HUES6 (cell line): ENCODE measurements around the gene CD14.
"Not testable (repeated sequence)": the region's sequence is repeated elsewhere in the genome, so short reads cannot be mapped to it uniquely, and the experiment has no call there.

Source experiments
- H3K27ac ChIP-seq: 2 replicates; pipeline ENCODE4 v1.7.0; 2013; ENCODE audit warnings: low read depth, mild to moderate bottlenecking, low read length, inconsistent platforms
- H3K27me3 ChIP-seq: 2 replicates; pipeline ENCODE4 v1.6.1; 2013; ENCODE audit warnings: low read length; ENCODE audit not compliant: control insufficient read depth, insufficient read depth
- H3K36me3 ChIP-seq: 2 replicates; pipeline ENCODE4 v1.6.1; 2013; ENCODE audit warnings: low read length; ENCODE audit not compliant: control insufficient read depth, insufficient read depth
- H3K4me1 ChIP-seq: 2 replicates; pipeline ENCODE4 v1.6.1; 2013; ENCODE audit warnings: low read length; ENCODE audit not compliant: control insufficient read depth, insufficient read depth
- H3K4me3 ChIP-seq: 2 replicates; pipeline ENCODE4 v1.5.1; 2013; ENCODE audit warnings: low read depth, low read length
- H3K9ac ChIP-seq: one replicate; pipeline ENCODE4 v1.6.1; 2013; ENCODE audit warnings: mild to moderate bottlenecking, low read length
- H3K9me3 ChIP-seq: 2 replicates; pipeline ENCODE4 v1.6.1; 2013; ENCODE audit warnings: low read depth, low read length; ENCODE audit not compliant: control insufficient read depth, insufficient read depth

Gene CD14

GRCh38 chr5:140595538-140596300 is 37.3 kb downstream of the CD14 start:
- Histone ChIP-seq H3K36me3 (no peaks in the 10 kb centered on the region), H3K27ac (no peak overlapping the region), H3K9me3 (no peaks in the 10 kb centered on the region), H3K9ac (no peak overlapping the region), H3K27me3 (no peaks in the 10 kb centered on the region), H3K4me1 (no peaks in the 10 kb centered on the region), H3K4me3 (no peak overlapping the region)

DNA sequence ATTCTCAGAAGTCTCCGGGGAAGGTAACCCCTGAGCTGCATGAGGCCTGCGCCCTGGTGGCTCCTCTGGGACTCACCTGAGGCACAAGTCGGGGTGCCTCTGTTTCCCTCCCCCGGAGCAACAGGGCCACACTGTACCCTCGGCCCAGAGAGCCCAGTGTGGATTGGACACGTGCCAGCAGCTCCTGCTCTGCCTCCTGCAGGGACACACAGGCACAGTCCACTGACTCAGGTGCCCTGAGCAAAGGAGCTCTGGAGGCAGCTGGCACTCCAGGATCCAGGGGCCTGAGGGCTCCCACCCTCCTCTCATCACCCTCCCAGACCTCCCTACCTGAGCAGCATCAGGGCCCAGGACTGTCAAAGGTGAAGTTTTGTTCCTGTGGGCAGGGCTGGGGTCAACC is 38.8 kb downstream of the CD14 start:
- H3K4me3 ChIP-seq: no peak overlapping the region
- H3K4me1 ChIP-seq: no peaks in the 10 kb centered on the region
- H3K27ac ChIP-seq: no peak overlapping the region
- H3K36me3 ChIP-seq: no peaks in the 10 kb centered on the region
- H3K27me3 ChIP-seq: no peaks in the 10 kb centered on the region
- H3K9me3 ChIP-seq: no peaks in the 10 kb centered on the region
- H3K9ac ChIP-seq: no peak overlapping the region

GRCh38 chr5:140593070-140593469 is 39.9 kb downstream of the CD14 start:
- not testable (repeated sequence) for H3K9me3 ChIP-seq, H3K4me1 ChIP-seq, H3K27ac ChIP-seq, H3K36me3 ChIP-seq, H3K27me3 ChIP-seq
- H3K9ac ChIP-seq: peak overlapping the region; percentile 74
- peak overlapping the region; percentile 50 for H3K4me3 ChIP-seq

- Histone ChIP-seq H3K9me3 (no peaks in the 10 kb centered on the region), H3K27me3 (no peaks in the 10 kb centered on the region), H3K27ac (no peak overlapping the region), H3K9ac (no peak overlapping the region), H3K4me3 (no peak overlapping the region), H3K4me1 (no peaks in the 10 kb centered on the region), H3K36me3 (no peaks in the 10 kb centered on the region)
These were observed 41.1 kb downstream of the CD14 start for GRCh38 chr5:140591747-140592372.

DNA sequence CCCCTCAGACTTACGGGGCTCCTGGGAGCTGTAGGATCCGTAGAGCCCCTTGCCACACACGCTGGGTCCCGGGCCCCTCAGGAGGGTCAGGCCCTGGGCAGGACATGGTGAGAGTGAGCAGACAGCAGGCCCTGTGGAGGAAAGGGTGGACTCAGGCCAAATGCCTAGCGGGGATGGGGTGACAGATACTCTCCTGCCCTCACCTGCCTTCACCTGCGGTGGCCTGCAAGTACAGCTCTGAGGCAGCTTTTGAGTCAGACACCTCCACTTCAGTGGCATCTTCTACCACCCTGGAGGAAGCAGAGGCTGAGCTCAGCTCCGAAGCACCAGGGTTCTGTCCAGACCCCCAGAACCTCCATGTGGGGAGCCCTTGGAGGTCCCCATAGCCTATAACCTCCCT is 42.1 kb downstream of the CD14 start:
- Histone ChIP-seq H3K9ac (no peak overlapping the region), H3K4me1 (no peaks in the 10 kb centered on the region)

DNA sequence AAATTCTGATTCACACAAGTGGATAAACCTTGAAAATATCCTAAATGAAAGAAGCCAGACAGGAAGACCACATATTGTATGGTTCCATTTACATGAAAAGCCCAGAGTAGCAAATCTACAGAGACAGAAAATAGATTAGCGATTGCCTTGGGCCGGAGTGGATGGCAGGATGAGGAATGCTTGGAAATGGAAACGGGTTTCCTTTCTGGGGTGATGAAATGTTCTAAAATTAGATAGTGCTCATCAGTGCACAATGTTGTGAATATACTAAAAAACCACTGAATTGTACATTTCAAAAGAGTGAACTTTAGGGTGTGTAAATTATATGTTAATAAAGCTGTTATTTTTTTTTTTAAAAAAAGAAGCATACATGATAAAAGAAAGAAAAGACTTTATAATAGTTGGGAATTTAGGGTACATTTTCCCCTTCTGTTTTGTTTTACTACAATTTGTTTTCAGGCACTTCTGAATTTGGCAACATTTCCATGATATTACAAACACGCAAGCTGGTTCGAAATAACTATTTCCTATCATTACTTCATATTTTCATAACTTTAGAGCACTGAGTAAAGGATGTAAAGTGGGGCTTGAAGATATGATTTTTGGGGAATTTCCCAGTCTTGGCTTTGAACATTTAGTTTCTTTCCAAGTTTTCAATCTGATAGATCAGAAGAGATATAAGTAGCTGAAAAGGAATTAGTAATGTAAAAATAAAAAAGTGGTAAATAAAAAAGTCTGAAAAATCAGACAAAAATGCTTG is 44.5 kb downstream of the CD14 start:
- no peak overlapping the region for H3K9ac ChIP-seq
- no peak overlapping the region for H3K27ac ChIP-seq
- H3K27me3 ChIP-seq: no peaks in the 10 kb centered on the region
- no peaks in the 10 kb centered on the region for H3K36me3 ChIP-seq
- no peaks in the 10 kb centered on the region; the same call in 1 of the 2 replicates for H3K9me3 ChIP-seq
- no peak overlapping the region for H3K4me3 ChIP-seq
- H3K4me1 ChIP-seq: no peaks in the 10 kb centered on the region

More for the DNA sequence above, 42.1 kb downstream of the CD14 start:
- Histone ChIP-seq H3K9me3 (no peaks in the 10 kb centered on the region), H3K27ac (no peak overlapping the region), H3K27me3 (no peaks in the 10 kb centered on the region), H3K36me3 (no peaks in the 10 kb centered on the region), H3K4me3 (no peak overlapping the region)

DNA sequence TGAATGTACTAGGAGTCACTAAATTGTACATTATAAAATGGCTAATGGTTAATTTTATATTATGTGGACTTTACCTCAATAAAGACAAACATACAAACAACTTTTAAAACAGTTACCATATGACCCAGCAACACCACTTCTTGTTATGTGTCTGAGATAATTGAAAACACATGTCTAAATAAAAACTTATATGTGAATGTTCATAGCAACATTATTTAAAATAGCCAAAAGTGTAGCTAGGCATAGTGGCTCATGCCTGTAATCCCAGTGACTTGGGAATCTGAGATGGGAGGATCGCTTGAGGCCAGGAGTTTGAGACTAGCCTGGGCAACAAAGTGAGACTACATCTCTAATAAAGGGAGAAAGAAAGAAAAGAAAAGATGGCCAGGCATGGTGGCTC is 45.5 kb downstream of the CD14 start:
- no peaks in the 10 kb centered on the region for H3K4me1 ChIP-seq
- no peak overlapping the region for H3K9ac ChIP-seq
- H3K9me3 ChIP-seq: peaks cover 2% of the 10 kb centered on the region; the same call in 1 of the 2 replicates
- no peak overlapping the region for H3K4me3 ChIP-seq
- H3K36me3 ChIP-seq: no peaks in the 10 kb centered on the region
- H3K27ac ChIP-seq: no peak overlapping the region
- H3K27me3 ChIP-seq: no peaks in the 10 kb centered on the region
